ENCODE measurements around the gene DGAT2L6. TPM values are rescaled to one million over a fixed set of nuclear protein-coding genes. Genes with fewer than 3 reads are reported as not detected.
"Not testable (repeated sequence)": the region's sequence is repeated elsewhere in the genome, so short reads cannot be mapped to it uniquely, and the experiment has no call there.

Gene DGAT2L6
- total and polyA plus RNA-seq, 3 experiments from 2014 or later, result not detected

DNA sequence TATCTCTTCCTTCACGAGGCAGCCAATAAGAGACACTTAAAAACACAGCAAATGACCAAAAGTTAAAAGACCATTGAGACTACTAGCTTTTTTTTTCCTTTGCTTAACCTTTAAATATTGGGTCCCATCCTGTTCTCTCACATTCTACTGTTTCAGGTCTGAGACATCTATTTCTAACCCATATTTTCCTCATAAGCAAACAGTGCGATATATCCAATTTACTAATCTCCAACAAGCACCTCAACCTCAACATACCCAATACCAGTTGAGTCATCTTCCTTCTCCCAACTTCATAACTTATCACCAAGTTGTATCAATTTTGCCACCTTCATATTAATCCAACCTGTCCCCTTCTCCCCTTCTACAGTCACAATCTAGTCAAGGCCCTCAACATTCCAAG, 64.2 kb downstream of the DGAT2L6 start:
- Mint-ChIP-seq H3K27ac (no peak overlapping the region), H3K9me3 (peaks cover 0 to 1% (median 0%) of the 10 kb centered on the region in 5 donors), H3K4me3 (no peak overlapping the region), H3K27me3 (peaks cover 0 to 7% of the 10 kb centered on the region in 2 donors), H3K4me1 (no peaks in the 10 kb centered on the region), H3K36me3 (no peaks in the 10 kb centered on the region)
- Histone ChIP-seq H3K4me3 (ENCODE audit: low read length) (no peak overlapping the region), H3K27me3 (ENCODE audit: insufficient read depth, low read length, poor library complexity, severe bottlenecking) (no peaks in the 10 kb centered on the region), H3K9me3 (ENCODE audit: low read length) (no peaks in the 10 kb centered on the region), H3K4me1 (ENCODE audit: insufficient read depth, low read length) (no peaks in the 10 kb centered on the region), H3K27ac (ENCODE audit: low read depth, low read length) (no peak overlapping the region), H3K36me3 (ENCODE audit: insufficient read depth, low read length) (no peaks in the 10 kb centered on the region)
- POLR2A ChIA-PET, result no interaction called here
- CTCF ChIA-PET, result no interaction called here
- no peak for DNase-seq

- H3K36me3 ChIP-seq (ENCODE audit: insufficient read depth, low read length); DNase-seq; CTCF ChIA-PET; H3K27me3 Mint-ChIP-seq; H3K27me3 ChIP-seq (ENCODE audit: insufficient read depth, low read length, poor library complexity, severe bottlenecking); POLR2A ChIA-PET; H3K27ac Mint-ChIP-seq; H3K4me1 Mint-ChIP-seq; H3K36me3 Mint-ChIP-seq; H3K27ac ChIP-seq (ENCODE audit: low read depth, low read length); H3K9me3 ChIP-seq (ENCODE audit: low read length); H3K4me1 ChIP-seq (ENCODE audit: insufficient read depth, low read length); H3K4me3 ChIP-seq (ENCODE audit: low read length); H3K9me3 Mint-ChIP-seq; H3K4me3 Mint-ChIP-seq: not testable (repeated sequence)
These were observed 66.3 kb downstream of the DGAT2L6 start for GRCh38 chrX:70243601-70244000.

DNA sequence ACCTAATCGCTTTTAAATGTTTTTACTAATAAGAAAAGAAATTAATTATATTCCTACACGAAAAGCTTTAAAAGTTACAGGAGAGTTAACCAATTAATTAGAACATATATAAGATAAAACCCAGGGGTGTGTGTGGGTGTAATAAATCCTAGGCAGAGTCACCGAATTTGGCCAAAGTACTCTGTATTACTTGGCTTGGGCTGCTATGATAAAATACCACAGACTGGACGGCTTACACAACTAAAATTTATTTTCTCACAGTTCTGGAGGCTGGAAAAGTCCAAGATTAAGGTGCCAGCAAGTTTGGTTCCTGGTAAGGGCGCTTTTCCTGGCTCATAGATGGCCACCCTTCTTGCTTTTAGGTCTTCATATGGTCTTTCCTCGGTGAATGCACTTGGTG, 67.6 kb downstream of the DGAT2L6 start:
- POLR2A ChIA-PET, result no interaction called here
- no peaks in the 10 kb centered on the region for H3K27me3 ChIP-seq (ENCODE audit: insufficient read depth, low read length, poor library complexity, severe bottlenecking)
- no peaks in the 10 kb centered on the region for H3K36me3 ChIP-seq (ENCODE audit: insufficient read depth, low read length)
- Mint-ChIP-seq H3K4me1 (no peaks in the 10 kb centered on the region), H3K27ac (no peak overlapping the region), H3K4me3 (no peak overlapping the region), H3K36me3 (no peaks in the 10 kb centered on the region), H3K9me3 (peaks cover 0 to 1% (median 0%) of the 10 kb centered on the region in 5 donors), H3K27me3 (no peaks in the 10 kb centered on the region)
- CTCF ChIA-PET, result no interaction called here
- no peak overlapping the region for H3K27ac ChIP-seq (ENCODE audit: low read depth, low read length)
- no peaks in the 10 kb centered on the region for H3K4me1 ChIP-seq (ENCODE audit: insufficient read depth, low read length)
- no peak for DNase-seq
- no peak overlapping the region for H3K4me3 ChIP-seq (ENCODE audit: low read length)
- H3K9me3 ChIP-seq (ENCODE audit: low read length), result no peaks in the 10 kb centered on the region

DNA sequence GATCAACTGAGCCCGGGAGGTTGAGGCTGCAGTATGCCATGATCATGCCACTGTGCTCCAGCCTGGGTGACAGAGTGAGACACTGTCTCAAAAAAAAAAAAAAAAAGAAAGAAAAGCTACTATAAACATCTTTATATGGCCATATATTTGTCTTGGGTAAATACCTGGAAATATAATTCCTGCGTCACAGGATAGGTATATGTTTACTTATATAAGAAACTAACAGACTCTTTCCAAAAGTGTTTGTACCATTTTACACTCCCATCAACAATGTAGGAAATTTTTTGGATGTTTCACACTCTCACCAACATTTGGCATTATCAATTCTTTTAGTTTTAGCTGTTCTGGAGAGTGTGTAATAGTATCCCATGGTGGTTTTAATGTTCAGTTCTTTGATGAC, 70.0 kb downstream of the DGAT2L6 start:
- CTCF ChIA-PET, result no interaction called here
- H3K27me3 Mint-ChIP-seq, result no peaks in the 10 kb centered on the region

GRCh38 chrX:70252491-70252890, 75.2 kb downstream of the DGAT2L6 start:
- no peak overlapping the region for H3K27ac ChIP-seq (ENCODE audit: low read depth, low read length)
- no peaks in the 10 kb centered on the region for H3K4me1 ChIP-seq (ENCODE audit: insufficient read depth, low read length)
- H3K27ac Mint-ChIP-seq, result no peak overlapping the region
- no peak overlapping the region for H3K4me3 ChIP-seq (ENCODE audit: low read length)
- CTCF ChIA-PET, result no interaction called here
- no peaks in the 10 kb centered on the region for H3K27me3 Mint-ChIP-seq
- POLR2A ChIA-PET, result no interaction called here
- H3K36me3 ChIP-seq (ENCODE audit: insufficient read depth, low read length), result no peaks in the 10 kb centered on the region
- H3K4me1 Mint-ChIP-seq, result no peaks in the 10 kb centered on the region
- peaks cover 0 to 3% (median 0%) of the 10 kb centered on the region in 3 donors for H3K36me3 Mint-ChIP-seq
- H3K9me3 ChIP-seq (ENCODE audit: low read length), result no peaks in the 10 kb centered on the region
- DNase-seq, result no peak
- H3K4me3 Mint-ChIP-seq, result no peak overlapping the region
- no peaks in the 10 kb centered on the region for H3K27me3 ChIP-seq (ENCODE audit: insufficient read depth, low read length, poor library complexity, severe bottlenecking)
- no peaks in the 10 kb centered on the region for H3K9me3 Mint-ChIP-seq

More for the DNA sequence above, 70.0 kb downstream of the DGAT2L6 start:
- no peak overlapping the region for H3K27ac ChIP-seq (ENCODE audit: low read depth, low read length)
- H3K36me3 Mint-ChIP-seq, result no peaks in the 10 kb centered on the region
- no peak overlapping the region for H3K4me3 Mint-ChIP-seq
- H3K27me3 ChIP-seq (ENCODE audit: insufficient read depth, low read length, poor library complexity, severe bottlenecking), result no peaks in the 10 kb centered on the region
- no peaks in the 10 kb centered on the region for H3K4me1 ChIP-seq (ENCODE audit: insufficient read depth, low read length)
- POLR2A ChIA-PET, result no interaction called here
- H3K4me1 Mint-ChIP-seq, result no peaks in the 10 kb centered on the region
- no peaks in the 10 kb centered on the region for H3K36me3 ChIP-seq (ENCODE audit: insufficient read depth, low read length)
- H3K9me3 Mint-ChIP-seq, result no peaks in the 10 kb centered on the region
- no peak overlapping the region for H3K27ac Mint-ChIP-seq
- no peak overlapping the region for H3K4me3 ChIP-seq (ENCODE audit: low read length)
- H3K9me3 ChIP-seq (ENCODE audit: low read length), result no peaks in the 10 kb centered on the region
- DNase-seq, result no peak

DNA sequence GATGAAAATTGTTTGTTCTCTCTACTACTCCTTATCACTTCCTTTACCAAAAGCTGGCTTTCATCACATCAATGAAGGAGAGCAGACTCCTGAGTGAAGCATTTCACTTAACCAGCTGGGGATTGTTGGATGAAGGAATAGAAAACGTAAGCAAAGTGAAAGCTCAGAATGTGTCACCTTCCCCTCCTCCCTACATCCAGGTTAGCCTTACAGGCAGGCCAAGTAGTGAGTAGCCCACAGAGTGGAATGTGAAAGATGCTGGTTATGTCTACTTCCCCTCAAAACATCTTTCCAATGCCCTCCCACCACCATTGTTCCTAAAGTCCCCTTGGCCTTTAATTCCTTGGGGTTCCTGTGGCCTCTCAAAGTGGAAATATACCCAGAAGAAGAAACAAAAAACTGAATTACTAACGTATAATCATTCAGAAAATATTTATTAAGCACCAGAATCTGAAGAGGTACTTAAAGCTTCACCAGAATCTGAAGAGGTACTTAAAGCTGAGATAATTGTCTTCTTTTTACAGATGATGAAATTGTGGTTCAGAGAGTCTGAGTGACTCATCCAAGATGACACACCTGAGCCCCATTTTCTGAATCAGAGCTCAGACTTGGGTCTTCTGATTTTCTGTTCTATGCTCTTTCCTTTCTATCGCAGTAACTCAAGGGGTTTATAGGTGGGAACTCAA, 76.2 kb downstream of the DGAT2L6 start:
- Histone ChIP-seq H3K4me3 (ENCODE audit: low read length) (no peak overlapping the region), H3K36me3 (ENCODE audit: insufficient read depth, low read length) (no peaks in the 10 kb centered on the region), H3K27ac (ENCODE audit: low read depth, low read length) (no peak overlapping the region), H3K4me1 (ENCODE audit: insufficient read depth, low read length) (no peaks in the 10 kb centered on the region), H3K9me3 (ENCODE audit: low read length) (no peaks in the 10 kb centered on the region), H3K27me3 (ENCODE audit: insufficient read depth, low read length, poor library complexity, severe bottlenecking) (no peaks in the 10 kb centered on the region)
- Mint-ChIP-seq H3K27ac (peak overlapping the region in 1 of 8 donors; percentile 16), H3K4me1 (no peaks in the 10 kb centered on the region), H3K9me3 (no peaks in the 10 kb centered on the region), H3K4me3 (no peak overlapping the region), H3K36me3 (peaks cover 0 to 3% (median 0%) of the 10 kb centered on the region in 3 donors), H3K27me3 (no peaks in the 10 kb centered on the region)
- CTCF ChIA-PET, result no interaction called here
- POLR2A ChIA-PET, result no interaction called here
- no peak for DNase-seq

DNA sequence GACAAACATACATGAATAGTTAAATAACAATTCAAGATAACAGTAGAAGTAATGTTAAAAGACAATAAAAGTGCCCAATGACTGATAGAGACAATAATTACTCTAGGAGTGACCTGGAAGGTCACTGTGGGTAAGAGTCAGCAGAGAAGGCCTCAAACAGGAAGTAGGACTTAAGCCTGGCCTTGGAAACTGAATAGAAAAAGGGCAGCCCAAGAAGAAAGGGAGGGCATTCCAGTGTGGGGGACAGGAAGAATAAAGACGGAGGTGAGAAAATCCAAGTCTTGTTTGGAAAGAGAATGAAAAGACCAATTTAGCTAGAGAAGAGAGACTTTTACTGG, 76.7 kb downstream of the DGAT2L6 start:
- Mint-ChIP-seq H3K27me3 (no peaks in the 10 kb centered on the region), H3K4me3 (no peak overlapping the region), H3K36me3 (peaks cover 0 to 3% (median 0%) of the 10 kb centered on the region in 3 donors), H3K27ac (no peak overlapping the region), H3K4me1 (no peaks in the 10 kb centered on the region), H3K9me3 (no peaks in the 10 kb centered on the region)
- H3K27ac ChIP-seq (ENCODE audit: low read depth, low read length), result no peak overlapping the region
- POLR2A ChIA-PET, result no interaction called here
- no peak overlapping the region for H3K4me3 ChIP-seq (ENCODE audit: low read length)
- DNase-seq, result no peak
- no peaks in the 10 kb centered on the region for H3K9me3 ChIP-seq (ENCODE audit: low read length)
- CTCF ChIA-PET, result no interaction called here
- no peaks in the 10 kb centered on the region for H3K36me3 ChIP-seq (ENCODE audit: insufficient read depth, low read length)
- H3K4me1 ChIP-seq (ENCODE audit: insufficient read depth, low read length), result no peaks in the 10 kb centered on the region
- H3K27me3 ChIP-seq (ENCODE audit: insufficient read depth, low read length, poor library complexity, severe bottlenecking), result no peaks in the 10 kb centered on the region

- no peaks in the 10 kb centered on the region for H3K9me3 Mint-ChIP-seq
- Histone ChIP-seq H3K4me1 (ENCODE audit: insufficient read depth, low read length) (no peaks in the 10 kb centered on the region), H3K27me3 (ENCODE audit: insufficient read depth, low read length, poor library complexity, severe bottlenecking) (no peaks in the 10 kb centered on the region), H3K27ac (ENCODE audit: low read depth, low read length) (no peak overlapping the region), H3K4me3 (ENCODE audit: low read length) (no peak overlapping the region), H3K9me3 (ENCODE audit: low read length) (no peaks in the 10 kb centered on the region), H3K36me3 (ENCODE audit: insufficient read depth, low read length) (no peaks in the 10 kb centered on the region)
- POLR2A ChIA-PET, result no interaction called here
- H3K27ac Mint-ChIP-seq, result no peak overlapping the region
- DNase-seq, result no peak
- peaks cover 0 to 3% (median 1%) of the 10 kb centered on the region in 3 donors for H3K36me3 Mint-ChIP-seq
- no peak overlapping the region for H3K4me3 Mint-ChIP-seq
- no peaks in the 10 kb centered on the region for H3K4me1 Mint-ChIP-seq
- no peaks in the 10 kb centered on the region for H3K27me3 Mint-ChIP-seq
- CTCF ChIA-PET, result no interaction called here
These were observed 77.6 kb downstream of the DGAT2L6 start for GRCh38 chrX:70254909-70255308.
